Nephron progenitor cell (in vitro differentiated cells): ENCODE measurements around the gene ZNHIT6.

Experiments used
- DNase-seq: peaks from one replicate; pipeline ENCODE4 v3.0.0; 2021
- H3K27ac Mint-ChIP-seq: 2 replicates; pipeline ENCODE4 v1.8.0; 2021; ENCODE audit warnings: mild to moderate bottlenecking, moderate library complexity, mixed read lengths
- H3K27me3 Mint-ChIP-seq: 2 replicates; pipeline ENCODE4 v1.8.0; 2021; ENCODE audit warnings: mild to moderate bottlenecking, low read depth, mixed read lengths; ENCODE audit not compliant: poor library complexity
- H3K36me3 Mint-ChIP-seq: 2 replicates; pipeline ENCODE4 v1.8.0; 2021; ENCODE audit warnings: low read depth, mixed read lengths
- H3K4me1 Mint-ChIP-seq: 2 replicates; pipeline ENCODE4 v1.8.0; 2021; ENCODE audit warnings: mixed read lengths
- H3K4me3 Mint-ChIP-seq: 2 replicates; pipeline ENCODE4 v1.8.0; 2021; ENCODE audit warnings: mild to moderate bottlenecking, moderate library complexity, mixed read lengths
- H3K9me3 Mint-ChIP-seq: 2 replicates; pipeline ENCODE4 v1.8.0; 2021; ENCODE audit warnings: mild to moderate bottlenecking, moderate library complexity, mixed read lengths
- CTCF ChIP-seq: fragments of 200-600 bp; sonication (generic); IDR thresholded peaks from 2 replicates; pipeline ENCODE4 v1.5.0; 2021; ENCODE audit warnings: antibody characterized with exemption

The ZNHIT6 gene

GRCh38 chr1:85707990-85708828 is at the start of gene ZNHIT6:
Gene ZNHIT6, minus strand, starts transcription at chr1:85708433. Its CDS starts 149 bp downstream, at chr1:85708284.
- peaks cover 30% of the 10 kb centered on the region for H3K36me3 Mint-ChIP-seq
- no peak within 1 kb of the TSS for H3K4me3 Mint-ChIP-seq
- H3K27ac Mint-ChIP-seq: no peak within 1 kb of the TSS
- H3K27me3 Mint-ChIP-seq: no peaks in the 10 kb centered on the region
- peaks cover 13% of the 10 kb centered on the region for H3K9me3 Mint-ChIP-seq
- no peaks in the 10 kb centered on the region for H3K4me1 Mint-ChIP-seq
- DNase-seq: peak; percentile 80
- peak; percentile 29 for TF ChIP-seq CTCF

GRCh38 chr1:85756864-85757263 is 48.6 kb upstream of the ZNHIT6 start:
- TF ChIP-seq CTCF: no peak
- Mint-ChIP-seq H3K4me3 (no peak overlapping the region), H3K36me3 (no peaks in the 10 kb centered on the region), H3K4me1 (no peaks in the 10 kb centered on the region), H3K9me3 (peaks cover 5% of the 10 kb centered on the region), H3K27ac (no peak overlapping the region), H3K27me3 (no peaks in the 10 kb centered on the region)
- DNase-seq: no peak

- no peak for DNase-seq
- no peak for TF ChIP-seq CTCF
- Mint-ChIP-seq H3K27ac (no peak overlapping the region), H3K27me3 (no peaks in the 10 kb centered on the region), H3K36me3 (no peaks in the 10 kb centered on the region), H3K4me3 (no peak overlapping the region), H3K9me3 (peaks cover 8% of the 10 kb centered on the region), H3K4me1 (no peaks in the 10 kb centered on the region)
Measured at GRCh38 chr1:85748120-85748519, 39.9 kb upstream of the ZNHIT6 start.

GRCh38 chr1:85746777-85747176 is 38.5 kb upstream of the ZNHIT6 start:
- H3K4me3 Mint-ChIP-seq: no peak overlapping the region
- H3K9me3 Mint-ChIP-seq: peaks cover 8% of the 10 kb centered on the region
- H3K27me3 Mint-ChIP-seq: peaks cover 7% of the 10 kb centered on the region
- no peaks in the 10 kb centered on the region for H3K36me3 Mint-ChIP-seq
- no peak overlapping the region for H3K27ac Mint-ChIP-seq
- no peak for DNase-seq
- H3K4me1 Mint-ChIP-seq: no peaks in the 10 kb centered on the region
- TF ChIP-seq CTCF: no peak

- no peaks in the 10 kb centered on the region for H3K36me3 Mint-ChIP-seq
- H3K4me1 Mint-ChIP-seq: no peaks in the 10 kb centered on the region
- peaks cover 8% of the 10 kb centered on the region for H3K9me3 Mint-ChIP-seq
- no peak overlapping the region for H3K4me3 Mint-ChIP-seq
- H3K27me3 Mint-ChIP-seq: peaks cover 7% of the 10 kb centered on the region
- TF ChIP-seq CTCF: no peak
- no peak overlapping the region for H3K27ac Mint-ChIP-seq
- DNase-seq: no peak
Measured at GRCh38 chr1:85743814-85744213, 35.6 kb upstream of the ZNHIT6 start.

- Mint-ChIP-seq H3K4me3 (no peak overlapping the region), H3K27ac (no peak overlapping the region), H3K4me1 (peaks cover 5% of the 10 kb centered on the region), H3K9me3 (no peaks in the 10 kb centered on the region), H3K27me3 (no peaks in the 10 kb centered on the region), H3K36me3 (no peaks in the 10 kb centered on the region)
- no peak for TF ChIP-seq CTCF
- DNase-seq: peak; percentile 5
Measured at GRCh38 chr1:85734931-85735330, 26.7 kb upstream of the ZNHIT6 start.
